Measurements from ENCODE around the gene DNAI4.

DNAI4 gene

GRCh38 chr1:66764994-66765578 is 159.6 kb downstream of the DNAI4 start:
- DNase-seq: peak; percentile 47

Measured in MV-4-11 (cell line).